HG02981 (cell line): Measurements from ENCODE around the gene SNX19.
"Not testable (repeated sequence)": the region's sequence is repeated elsewhere in the genome, so short reads cannot be mapped to it uniquely, and the experiment has no call there.

Experiments used
- ATAC-seq: cut with Tn5 transposase; IDR thresholded peaks from one replicate; pipeline ENCODE4 v1.9.1; 2021; ENCODE audit warnings: mild to moderate bottlenecking, moderate library complexity; ENCODE audit not compliant: unreplicated experiment

Gene SNX19

GRCh38 chr11:130872981-130873380 is 43.3 kb downstream of the SNX19 start:
- ATAC-seq = no peak

GRCh38 chr11:130872513-130872912 is 43.8 kb downstream of the SNX19 start:
- no peak for ATAC-seq

DNA sequence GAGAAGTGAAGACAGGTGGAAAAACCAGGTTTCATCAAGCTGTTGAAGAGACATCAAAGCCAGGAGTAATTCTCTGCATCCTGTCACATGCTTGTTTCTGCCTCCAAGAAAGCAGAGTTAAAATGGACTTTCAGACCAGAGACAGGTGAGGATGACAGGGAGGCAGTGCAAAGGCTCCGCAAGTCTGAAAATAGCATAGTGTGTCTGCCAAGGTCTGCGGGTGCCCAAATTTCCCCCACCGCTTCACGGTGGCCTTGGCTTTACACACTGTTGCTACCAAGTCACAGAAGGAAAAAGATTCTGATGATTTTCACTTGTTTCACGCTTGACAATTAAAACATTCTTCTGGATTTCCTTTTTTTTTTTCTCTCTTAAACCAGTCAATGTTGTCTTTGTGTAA is 44.2 kb downstream of the SNX19 start:
- no peak for ATAC-seq

DNA sequence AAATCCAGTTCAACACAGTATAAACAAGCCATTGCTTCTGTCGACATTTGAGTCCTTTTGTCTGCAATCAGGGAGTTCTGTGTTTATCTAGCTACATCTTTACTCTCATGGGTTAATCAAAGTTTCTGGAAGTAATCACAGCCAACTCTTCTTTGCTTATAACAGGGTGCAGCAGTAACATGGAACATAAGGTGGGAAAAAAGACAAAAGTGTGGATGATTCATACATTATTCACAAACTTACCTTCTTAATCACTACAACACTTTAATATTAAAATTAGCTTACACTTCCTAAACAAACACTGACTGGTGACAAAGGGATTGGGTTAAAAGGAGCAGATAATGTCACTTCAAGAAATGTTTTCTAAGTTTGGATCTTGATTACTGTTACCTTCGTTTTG is 44.7 kb downstream of the SNX19 start:
- ATAC-seq = no peak

GRCh38 chr11:130868721-130869390 is 47.4 kb downstream of the SNX19 start:
- ATAC-seq = no peak

GRCh38 chr11:130868086-130868710 is 48.1 kb downstream of the SNX19 start:
- ATAC-seq = no peak

DNA sequence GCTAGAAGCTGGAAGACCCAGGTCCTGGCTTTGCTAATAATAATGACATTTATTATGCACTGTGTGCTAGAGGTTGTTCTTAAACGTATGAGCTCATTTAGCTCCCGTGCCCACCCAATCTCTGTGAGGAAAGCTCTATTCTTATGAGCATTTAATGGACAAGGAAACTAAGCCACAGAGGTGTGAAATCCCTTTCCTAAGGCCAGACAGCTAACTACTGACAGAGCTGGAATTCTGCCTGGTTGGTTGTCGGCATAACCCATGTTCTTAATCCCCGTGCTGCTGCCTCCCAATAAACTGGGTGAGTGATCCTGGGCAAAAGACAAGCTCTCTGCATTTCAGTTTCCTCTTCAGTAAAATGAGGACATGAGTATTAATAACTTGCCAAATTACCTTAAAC is 49.4 kb downstream of the SNX19 start:
- no peak for ATAC-seq

DNA sequence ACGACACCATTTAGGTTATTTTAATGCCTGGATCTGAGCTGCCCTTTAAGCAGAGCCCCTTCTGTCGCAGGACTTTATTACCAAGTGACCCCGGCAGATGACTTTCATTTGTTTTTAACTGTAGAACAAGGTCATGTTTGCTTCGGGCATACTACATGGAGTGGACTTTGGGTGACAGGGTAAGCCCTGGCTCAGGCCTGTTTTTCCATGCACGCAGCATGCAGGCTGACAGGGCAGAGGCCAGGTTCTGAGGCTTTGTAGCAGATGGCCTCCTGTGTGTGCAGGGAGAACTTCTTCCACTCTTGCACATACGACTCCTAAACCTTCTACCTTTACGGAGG is 50.5 kb downstream of the SNX19 start:
- ATAC-seq = no peak

DNA sequence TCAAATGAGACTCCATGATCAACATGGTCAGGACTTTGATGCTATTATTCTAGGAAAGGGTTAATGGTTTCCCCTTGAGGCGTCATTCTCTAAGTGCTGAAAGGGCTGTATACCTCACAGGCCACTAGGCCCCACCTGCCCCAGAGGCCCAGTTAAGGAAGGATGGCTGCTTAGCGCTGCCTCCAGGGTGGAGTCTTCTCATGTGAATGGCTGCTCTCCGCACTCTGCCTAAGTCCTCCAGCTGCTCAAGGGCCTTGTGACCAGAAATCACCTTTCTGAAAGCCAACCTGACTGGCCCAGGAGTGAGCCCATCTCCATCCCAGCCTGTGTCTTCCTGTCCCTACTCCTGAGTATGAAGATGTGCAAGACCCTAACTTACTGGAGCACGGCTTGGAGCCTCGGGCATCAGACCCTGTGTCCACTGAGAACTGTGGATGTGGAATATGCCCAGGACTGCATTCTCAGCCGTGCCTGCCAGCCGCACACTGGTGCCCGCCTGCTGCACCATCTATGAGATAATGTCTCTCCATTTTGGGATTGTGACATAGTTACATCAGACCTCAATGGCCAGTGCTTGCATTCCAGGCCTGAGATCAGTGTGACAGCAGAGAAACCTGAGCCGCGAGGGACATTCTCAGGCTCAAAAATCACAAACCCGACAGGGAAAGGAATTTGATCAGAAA is 51.0 kb downstream of the SNX19 start:
- ATAC-seq = no peak

GRCh38 chr11:130861902-130862860 is 54.1 kb downstream of the SNX19 start:
- ATAC-seq = peak; percentile 76

- no peak for ATAC-seq
Observed at GRCh38 chr11:130861283-130861682, 55.0 kb downstream of the SNX19 start.

- no peak for ATAC-seq
Observed at GRCh38 chr11:130859886-130860285, 56.4 kb downstream of the SNX19 start.

DNA sequence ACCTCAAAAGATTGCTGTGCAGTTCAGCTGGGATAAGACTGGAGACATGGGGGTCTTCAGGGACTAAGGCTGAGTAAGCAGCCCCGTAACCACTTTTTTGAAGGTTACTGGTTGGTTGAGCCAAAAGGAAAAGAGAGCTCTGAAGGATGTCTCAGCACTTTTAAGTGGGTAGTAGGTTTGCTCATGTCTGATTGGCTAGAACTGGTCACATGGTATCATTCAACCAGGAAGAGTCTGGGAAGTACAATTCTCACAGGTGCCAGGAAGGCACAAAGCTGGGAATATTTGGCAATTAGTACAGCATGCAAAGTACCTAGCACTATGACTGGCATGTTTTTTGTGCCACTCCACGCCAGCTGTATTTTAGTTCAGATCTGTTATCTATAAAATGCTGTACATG is 58.1 kb downstream of the SNX19 start:
- no peak for ATAC-seq

- ATAC-seq = not testable (repeated sequence)
Observed at GRCh38 chr11:130855707-130856106, 60.6 kb downstream of the SNX19 start.

- ATAC-seq = peak; percentile 69
Observed at GRCh38 chr11:130854483-130854882, 61.8 kb downstream of the SNX19 start.

DNA sequence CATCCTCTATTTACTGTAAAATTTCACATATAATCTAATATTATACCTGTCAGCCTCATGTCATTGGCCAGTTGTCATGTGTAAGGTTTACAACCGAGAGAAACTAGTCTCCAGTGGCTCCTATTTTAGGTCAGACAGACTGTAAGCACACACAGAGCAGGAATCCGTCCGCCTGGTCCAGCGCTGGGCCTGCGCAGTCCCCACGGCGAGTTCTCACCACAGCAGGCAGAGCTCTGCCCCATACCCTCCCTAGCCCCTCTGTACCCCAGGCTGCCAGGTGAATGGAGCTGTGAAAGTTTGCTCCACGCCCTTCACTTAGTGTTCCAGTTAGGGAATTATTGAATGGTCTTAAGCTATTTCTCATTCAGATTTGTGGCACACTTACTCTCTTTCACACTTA is 63.7 kb downstream of the SNX19 start:
- ATAC-seq = no peak

- no peak for ATAC-seq
Observed at GRCh38 chr11:130850185-130850944, 65.9 kb downstream of the SNX19 start.

GRCh38 chr11:130849215-130849568 is 67.1 kb downstream of the SNX19 start:
- ATAC-seq = no peak

DNA sequence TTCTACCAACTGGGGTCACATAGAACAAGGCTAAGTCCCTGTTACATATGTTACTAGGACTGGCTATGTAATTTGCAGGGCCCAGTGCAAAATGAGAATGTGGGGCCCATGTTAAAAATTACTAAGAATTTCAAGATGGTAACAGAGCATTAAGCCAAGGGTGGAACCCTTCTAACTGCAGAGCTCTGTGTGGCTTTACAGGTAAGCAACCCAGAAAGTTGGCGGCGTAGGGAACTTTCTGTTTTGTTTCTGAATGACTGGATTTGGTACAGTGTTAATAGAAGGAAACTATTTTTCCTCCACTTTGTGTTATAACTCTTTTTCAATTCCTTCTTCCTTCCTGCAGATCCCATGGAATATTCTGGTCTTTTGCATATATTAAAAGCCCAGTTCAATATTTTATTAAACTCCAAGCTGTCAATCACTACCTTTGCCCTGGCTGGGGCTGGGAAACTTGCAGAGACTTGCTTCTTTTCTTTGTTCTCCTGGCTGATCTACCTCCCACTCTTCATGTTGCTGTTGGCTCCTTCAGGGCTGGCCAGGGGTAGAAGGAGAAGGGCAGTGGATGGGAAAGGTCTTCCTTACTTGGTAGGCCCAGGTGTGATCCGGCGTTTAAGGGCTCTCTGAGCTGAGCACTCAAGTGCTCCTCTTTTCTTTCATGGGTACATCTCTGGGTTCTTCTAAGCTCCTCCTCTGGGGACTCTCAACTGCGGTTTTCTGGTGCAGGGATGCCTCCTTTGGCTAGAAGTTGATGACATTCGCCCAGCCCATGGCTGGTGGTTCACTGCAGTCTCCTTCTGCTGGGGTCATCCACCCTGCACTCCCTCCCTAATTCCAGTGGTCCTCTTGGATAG is 67.7 kb downstream of the SNX19 start:
- ATAC-seq = no peak

DNA sequence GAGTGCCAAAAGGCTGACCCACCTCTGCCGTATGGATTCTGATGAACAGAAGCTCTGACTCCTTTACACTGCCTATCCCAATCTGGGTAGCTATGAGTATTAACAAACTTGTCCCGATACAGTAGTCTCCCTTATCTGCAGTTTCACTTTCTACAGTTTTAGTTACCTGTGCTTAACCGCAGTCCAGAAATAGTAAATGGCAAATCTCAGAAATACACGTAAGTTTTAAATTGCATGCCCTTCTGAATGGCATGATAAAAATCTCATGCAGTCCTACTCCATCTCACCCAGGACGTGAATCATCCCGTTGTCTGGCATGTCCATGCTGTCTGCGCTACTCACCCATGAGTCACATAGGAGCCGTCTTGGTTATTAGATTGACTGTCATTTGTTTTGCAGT is 68.8 kb downstream of the SNX19 start:
- ATAC-seq = no peak
